B cell (primary cell): ENCODE measurements around the gene CERS6. TPM values are rescaled to one million over a fixed set of nuclear protein-coding genes. Genes with fewer than 3 reads are reported as not detected.

Experiments
- ATAC-seq: fragments of 200-7000 bp; cut with Tn5 transposase; one replicate; pipeline ENCODE4 v1.10.0; 2021; ENCODE audit warnings: low read depth, mild to moderate bottlenecking, moderate number of reproducible peaks, moderate library complexity
- CTCF ChIA-PET: fragments of 350-600 bp; sonication (Branson Sonifier 250); formaldehyde crosslinking; loops from one replicate; lab custom pipeline; 2021; ENCODE audit warnings: antibody characterized with exemption, inconsistent platforms; lab: Charles Lee
- POLR2A ChIA-PET: fragments of 350-600 bp; sonication (Branson Sonifier 250); formaldehyde crosslinking; loops from one replicate; lab custom pipeline; 2021; ENCODE audit warnings: antibody characterized with exemption; lab: Charles Lee
- DNase-seq: peaks from one replicate; pipeline ENCODE4 v3.0.0; 2013
- H2AFZ ChIP-seq: 2 replicates; pipeline ENCODE4 v1.6.1; 2012; ENCODE audit warnings: mild to moderate bottlenecking, low read depth, low read length; ENCODE audit not compliant: insufficient read depth, poor library complexity, severe bottlenecking
- H3K27ac ChIP-seq, 2 donors: 1 replicate in 1 of 2; 2 replicates in 1 of 2; pipeline ENCODE4 v1.5.1; 2012 to 2013; ENCODE audit warnings: low read length in 2 of 2, mild to moderate bottlenecking in 2 of 2, moderate library complexity in 1 of 2
- H3K27me3 ChIP-seq, 4 experiments: fragments of 200-600 bp in 1 of 4; sonication (generic) in 1 of 4; replicated peaks in 1 of 4; 1 replicate in 2 of 4; 2 replicates in 2 of 4; pipeline versions ENCODE4 v1.6.1 to v1.7.0; 2013 to 2016; ENCODE audit warnings: low read length in 3 of 4, mild to moderate bottlenecking in 2 of 4, mixed read lengths in 1 of 4, moderate library complexity in 1 of 4; ENCODE audit not compliant: insufficient read depth in 4 of 4, control insufficient read depth in 3 of 4; ENCODE audit errors: control extremely low read depth in 1 of 4
- H3K36me3 ChIP-seq, 2 experiments: replicated peaks in 1 of 2; 1 replicate in 1 of 2; 2 replicates in 1 of 2; pipeline versions ENCODE4 v1.6.1 to v1.7.1; 2013; ENCODE audit warnings: low read length in 1 of 2; ENCODE audit not compliant: insufficient read depth in 2 of 2, control insufficient read depth in 1 of 2; ENCODE audit errors: control extremely low read depth in 1 of 2, extremely low read depth in 1 of 2
- H3K4me1 ChIP-seq, 2 donors: fragments of 200-600 bp in 1 of 2; sonication (generic) in 1 of 2; 1 replicate in 1 of 2; 2 replicates in 1 of 2; pipeline versions ENCODE4 v1.5.1 to v1.6.1; 2013 to 2017; ENCODE audit warnings: low read length in 2 of 2; ENCODE audit not compliant: control insufficient read depth in 2 of 2, insufficient read depth in 2 of 2
- H3K4me2 ChIP-seq: replicated peaks from 2 replicates; pipeline ENCODE3; 2012; ENCODE audit warnings: mild to moderate bottlenecking, low read depth, low read length; ENCODE audit not compliant: poor library complexity, severe bottlenecking
- H3K4me3 ChIP-seq, 5 experiments: fragments of 200-600 bp in 1 of 5; sonication (generic) in 1 of 5; 1 replicate in 3 of 5; 2 replicates in 2 of 5; pipeline versions ENCODE4 v1.5.1 to v1.7.0; 2011 to 2016; ENCODE audit warnings: low read length in 4 of 5, mild to moderate bottlenecking in 4 of 5, low read depth in 2 of 5, control low read depth in 1 of 5, moderate library complexity in 1 of 5; ENCODE audit not compliant: insufficient read depth in 1 of 5; ENCODE audit errors: control extremely low read depth in 1 of 5, extremely low read depth in 1 of 5
- H3K79me2 ChIP-seq: fragments of 200-600 bp; sonication (generic); one replicate; pipeline ENCODE4 v1.6.0; 2016; ENCODE audit warnings: low read length; ENCODE audit not compliant: control insufficient read depth, insufficient read depth
- H3K9ac ChIP-seq: fragments of 200-600 bp; sonication (generic); 2 replicates; pipeline ENCODE4 v1.6.1; 2017; ENCODE audit warnings: mild to moderate bottlenecking, low read length, moderate library complexity
- H3K9me3 ChIP-seq, 3 donors: one replicate each; pipeline versions ENCODE4 v1.6.1 to v1.7.1; 2013; ENCODE audit warnings: low read length in 2 of 3; ENCODE audit not compliant: control insufficient read depth in 2 of 3, insufficient read depth in 1 of 3; ENCODE audit errors: control extremely low read depth in 1 of 3
- H4K20me1 ChIP-seq: 2 replicates; pipeline ENCODE4 v1.6.0; 2012; ENCODE audit warnings: mild to moderate bottlenecking, low read length; ENCODE audit not compliant: insufficient read depth, control insufficient read depth, poor library complexity, severe bottlenecking
- H3K27ac Mint-ChIP-seq: one replicate; pipeline ENCODE4 v1.8.0; 2021; ENCODE audit warnings: mixed read lengths
- H3K27me3 Mint-ChIP-seq: one replicate; pipeline ENCODE4 v1.8.0; 2021; ENCODE audit warnings: mixed read lengths
- H3K4me1 Mint-ChIP-seq: one replicate; pipeline ENCODE4 v1.8.0; 2021; ENCODE audit warnings: mixed read lengths
- H3K4me3 Mint-ChIP-seq: one replicate; pipeline ENCODE4 v1.8.0; 2021; ENCODE audit warnings: mixed read lengths
- H3K9me3 Mint-ChIP-seq: one replicate; pipeline ENCODE4 v1.8.0; 2022; ENCODE audit warnings: mixed read lengths; ENCODE audit not compliant: insufficient read depth
- EZH2 ChIP-seq: IDR thresholded peaks from 2 replicates; pipeline ENCODE4 v1.6.1; 2012; ENCODE audit warnings: borderline replicate concordance, low read depth, mild to moderate bottlenecking, moderate library complexity, low read length; ENCODE audit not compliant: insufficient read depth, poor library complexity, severe bottlenecking
- WGBS: methylation state at CpG from one replicate; pipeline ENCODE4 v1.1.5; 2013; ENCODE audit warnings: missing lambda C conversion rate; ENCODE audit not compliant: insufficient coverage; 5-methylcytosine and 5-hydroxymethylcytosine counted together
- intact Hi-C: fragments of 100-400 bp; cut with micrococcal nuclease; formaldehyde crosslinking; loops from one replicate; pipeline ENCODE4 v1.10.0; 2022
- polyA plus RNA-seq: library from polyadenylated mRNA; depleted of rRNA; stranded (reverse); fragments of >200 nt; gene quantifications from 2 replicates; pipeline ENCODE4 v1.2.3, GENCODE V29; 2012
- total RNA-seq, 2 donors: library from RNA; stranded (reverse); fragments of 120-200 nt in 1 of 2; gene quantifications; 1 replicate in 1 of 2; 2 replicates in 1 of 2; pipeline versions ENCODE4 v1.2.3 to v1.2.4, GENCODE V29; 2013 to 2022
- TF ChIP-seq, protein P1 (sequence below): fragments of 200-600 bp; IDR thresholded peaks from one replicate; pipeline ENCODE4 v1.8.0; 2022; ENCODE audit warnings: antibody characterized with exemption, mild to moderate bottlenecking

The CERS6 gene
- total and polyA plus RNA-seq, 2 donors (not counting 1 experiment from before 2014, with no cell fraction given), result 2.2 to 5.5 TPM

GRCh38 chr2:168589236-168590211 is 133.5 kb downstream of the CERS6 start:
- Mint-ChIP-seq H3K27me3 (no peaks in the 10 kb centered on the region), H3K27ac (no peak overlapping the region), H3K4me3 (no peak overlapping the region), H3K4me1 (peaks cover 23% of the 10 kb centered on the region), H3K9me3 (no peaks in the 10 kb centered on the region)
- 29% methylated on average over 1 of the region's 5 CpGs for WGBS
- no peaks in the 10 kb centered on the region for H3K36me3 ChIP-seq
- peaks cover 12% of the 10 kb centered on the region for H3K79me2 ChIP-seq
- no peaks in the 10 kb centered on the region for H3K27me3 ChIP-seq
- H3K4me2 ChIP-seq, result no peak overlapping the region
- H2AFZ ChIP-seq, result no peak overlapping the region
- no peak overlapping the region for H3K4me3 ChIP-seq
- H3K9me3 ChIP-seq, result no peaks in the 10 kb centered on the region
- H3K27ac ChIP-seq, result no peak overlapping the region
- DNase-seq (no peak), ATAC-seq (no peak)
- TF ChIP-seq, protein P1, sequence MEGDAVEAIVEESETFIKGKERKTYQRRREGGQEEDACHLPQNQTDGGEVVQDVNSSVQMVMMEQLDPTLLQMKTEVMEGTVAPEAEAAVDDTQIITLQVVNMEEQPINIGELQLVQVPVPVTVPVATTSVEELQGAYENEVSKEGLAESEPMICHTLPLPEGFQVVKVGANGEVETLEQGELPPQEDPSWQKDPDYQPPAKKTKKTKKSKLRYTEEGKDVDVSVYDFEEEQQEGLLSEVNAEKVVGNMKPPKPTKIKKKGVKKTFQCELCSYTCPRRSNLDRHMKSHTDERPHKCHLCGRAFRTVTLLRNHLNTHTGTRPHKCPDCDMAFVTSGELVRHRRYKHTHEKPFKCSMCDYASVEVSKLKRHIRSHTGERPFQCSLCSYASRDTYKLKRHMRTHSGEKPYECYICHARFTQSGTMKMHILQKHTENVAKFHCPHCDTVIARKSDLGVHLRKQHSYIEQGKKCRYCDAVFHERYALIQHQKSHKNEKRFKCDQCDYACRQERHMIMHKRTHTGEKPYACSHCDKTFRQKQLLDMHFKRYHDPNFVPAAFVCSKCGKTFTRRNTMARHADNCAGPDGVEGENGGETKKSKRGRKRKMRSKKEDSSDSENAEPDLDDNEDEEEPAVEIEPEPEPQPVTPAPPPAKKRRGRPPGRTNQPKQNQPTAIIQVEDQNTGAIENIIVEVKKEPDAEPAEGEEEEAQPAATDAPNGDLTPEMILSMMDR, result no peak
- TF ChIP-seq EZH2, result no peak
- H3K4me1 ChIP-seq, result peaks cover 9 to 14% of the 10 kb centered on the region in 2 donors
- H4K20me1 ChIP-seq, result no peaks in the 10 kb centered on the region
- intact Hi-C loops, result loop anchor here (5.0 kb wide), 1 partner anchor 38 kb away; no protein-coding TSS in a partner anchor
- no peak overlapping the region for H3K9ac ChIP-seq
- CTCF ChIA-PET, result no interaction called here
- POLR2A ChIA-PET, result no interaction called here
